HepG2 (cell line): ENCODE measurements around the gene GNB1. TPM values are rescaled to one million over a fixed set of nuclear protein-coding genes. Genes with fewer than 3 reads are reported as not detected.
A peak's percentile ranks its signal among the peaks of the same experiment; 100 is the strongest.

Experiments
- AGO1 ChIP-seq: fragments of 200-400 bp; formaldehyde crosslinking; IDR thresholded peaks from 2 replicates; pipeline ENCODE4 v1.6.1; 2017; ENCODE audit warnings: mild to moderate bottlenecking, low read depth, low read length, moderate library complexity; ENCODE audit not compliant: poor library complexity, severe bottlenecking
- BORCS8-MEF2B ChIP-seq: sonication (generic); formaldehyde crosslinking; IDR thresholded peaks from 2 replicates; pipeline ENCODE4 v1.8.0; 2022; ENCODE audit warnings: mild to moderate bottlenecking, missing genetic modification reagents
- ETV6 ChIP-seq: sonication (generic); formaldehyde crosslinking; conservative IDR thresholded peaks from 2 replicates; pipeline ENCODE4 v1.4.0; 2020; ENCODE audit warnings: missing genetic modification reagents
- KMT2A ChIP-seq: sonication (generic); formaldehyde crosslinking; IDR thresholded peaks from 2 replicates; pipeline ENCODE4 v1.4.0; 2020; ENCODE audit warnings: missing genetic modification reagents
- PHF20 ChIP-seq: sonication (generic); formaldehyde crosslinking; IDR thresholded peaks from 2 replicates; pipeline ENCODE4 v1.5.0; 2020; ENCODE audit warnings: mild to moderate bottlenecking, missing genetic modification reagents
- POLR2G ChIP-seq: fragments of 200-400 bp; formaldehyde crosslinking; IDR thresholded peaks from 2 replicates; pipeline ENCODE4 v1.6.1; 2018; ENCODE audit warnings: mild to moderate bottlenecking, low read depth, low read length, moderate library complexity
- SNAI1 ChIP-seq: sonication (generic); formaldehyde crosslinking; IDR thresholded peaks from 2 replicates; pipeline ENCODE4 v1.5.0; 2020; ENCODE audit warnings: mild to moderate bottlenecking, missing genetic modification reagents, borderline replicate concordance
- TOE1 ChIP-seq: sonication (generic); formaldehyde crosslinking; IDR thresholded peaks from 2 replicates; pipeline ENCODE4 v1.4.0; 2020; ENCODE audit warnings: mild to moderate bottlenecking, missing genetic modification reagents
- ZNF253 ChIP-seq: sonication (generic); formaldehyde crosslinking; IDR thresholded peaks from 2 replicates; pipeline ENCODE4 v1.8.0; 2022; ENCODE audit warnings: mild to moderate bottlenecking, missing genetic modification reagents, borderline replicate concordance
- ZSCAN9 ChIP-seq: IDR thresholded peaks from 2 replicates; pipeline ENCODE4 v1.6.1; 2016; ENCODE audit warnings: borderline replicate concordance
- polyA plus RNA-seq, 8 experiments: library from polyadenylated mRNA; depleted of rRNA in 3 of 8; stranded (reverse) in 7 of 8; unstranded in 1 of 8; fragments of >200 nt; fragmentation: Illumina TruSeq in 4 of 8; extraction: Trizol in 4 of 8; gene quantifications; 2 replicates each; pipeline versions ENCODE4 v1.2.1 to v1.2.3, GENCODE V29; 2011 to 2016; ENCODE audit warnings: low read depth in 4 of 8, missing spikeins in 1 of 8, mixed read lengths in 1 of 8; ENCODE audit not compliant: insufficient read depth in 1 of 8
- total RNA-seq, 5 experiments: library from RNA; depleted of rRNA; stranded (reverse); fragments of >200 nt; fragmentation: Illumina TruSeq; extraction: Trizol; gene quantifications; 2 replicates each; pipeline ENCODE4 v1.2.3, GENCODE V29; 2016; ENCODE audit warnings: low read depth in 1 of 5
- TF ChIP-seq, protein P1 (sequence below): sonication (generic); formaldehyde crosslinking; IDR thresholded peaks from 2 replicates; pipeline ENCODE4 v1.9.0; 2021; ENCODE audit warnings: missing genetic modification reagents, borderline replicate concordance
- TF ChIP-seq, protein P2 (sequence below): IDR thresholded peaks from 2 replicates; pipeline ENCODE4 v1.6.1; 2016
- TF ChIP-seq, protein P3 (sequence below): sonication (generic); formaldehyde crosslinking; IDR thresholded peaks from 2 replicates; pipeline ENCODE4 v1.9.0; 2022; ENCODE audit warnings: missing genetic modification reagents, mild to moderate bottlenecking, borderline replicate concordance
- TF ChIP-seq, protein P4 (sequence below): sonication (generic); formaldehyde crosslinking; IDR thresholded peaks from 2 replicates; pipeline ENCODE4 v1.8.0; 2022; ENCODE audit warnings: mild to moderate bottlenecking, missing genetic modification reagents
- TF ChIP-seq, protein P5 (sequence below), 2 experiments: sonication (generic) in 1 of 2; formaldehyde crosslinking in 1 of 2; IDR thresholded peaks; 2 replicates each; pipeline versions ENCODE4 v1.4.0 to v1.6.1; 2018 to 2020; ENCODE audit warnings: missing genetic modification reagents in 2 of 2, borderline replicate concordance in 1 of 2, low read depth in 1 of 2, mild to moderate bottlenecking in 1 of 2, missing biosample characterization in 1 of 2
- TF ChIP-seq, protein P6 (sequence below): IDR thresholded peaks from 2 replicates; pipeline ENCODE4 v1.6.1; 2012; ENCODE audit warnings: inconsistent platforms

The GNB1 gene
- total and polyA plus RNA-seq, 2 of the 13 experiments (the other 11 are each of a cell fraction or from before 2014, with no cell fraction given): 66.2 to 327 TPM

DNA sequence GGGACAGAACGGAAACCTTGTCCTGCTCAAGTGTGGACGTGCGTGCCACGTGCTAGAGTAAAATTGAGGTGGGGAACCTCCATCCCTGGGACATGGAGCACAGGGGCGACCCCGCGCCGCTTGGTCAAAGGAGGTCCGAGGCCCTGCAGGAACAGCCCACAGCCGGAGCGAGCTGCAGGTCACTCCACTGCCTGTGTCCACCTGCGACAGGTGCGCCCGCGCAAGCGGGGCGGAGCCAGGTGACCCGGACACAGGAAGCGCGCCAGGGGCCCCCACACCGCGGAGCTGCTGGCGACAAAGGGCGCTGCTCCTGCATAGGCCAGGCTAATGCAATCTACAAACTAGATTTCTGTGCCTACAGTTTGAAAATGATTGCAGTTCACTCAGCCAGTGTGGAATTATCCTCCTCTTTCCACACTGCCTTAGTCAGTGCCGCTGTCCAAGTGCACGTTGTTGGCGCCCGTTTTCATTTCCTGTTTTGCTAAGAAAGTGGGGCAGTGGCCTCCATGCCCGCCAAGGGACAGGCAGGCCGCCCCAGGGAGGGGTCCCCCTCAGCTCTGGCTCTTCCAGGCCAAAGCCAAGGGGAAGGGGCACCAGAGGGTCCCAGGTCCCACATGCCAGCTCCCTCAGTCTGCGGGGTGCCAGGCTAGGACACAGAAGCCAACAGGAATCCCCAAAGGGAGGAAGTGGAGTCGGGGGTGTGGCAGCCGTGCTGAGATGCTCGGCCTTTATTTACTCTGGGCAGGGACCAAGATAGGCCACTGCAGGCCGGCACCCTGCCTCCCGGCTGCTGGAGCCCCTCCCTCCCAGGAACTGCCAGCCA, 108.3 kb downstream of the GNB1 start (continued):
- TF ChIP-seq, protein P1, sequence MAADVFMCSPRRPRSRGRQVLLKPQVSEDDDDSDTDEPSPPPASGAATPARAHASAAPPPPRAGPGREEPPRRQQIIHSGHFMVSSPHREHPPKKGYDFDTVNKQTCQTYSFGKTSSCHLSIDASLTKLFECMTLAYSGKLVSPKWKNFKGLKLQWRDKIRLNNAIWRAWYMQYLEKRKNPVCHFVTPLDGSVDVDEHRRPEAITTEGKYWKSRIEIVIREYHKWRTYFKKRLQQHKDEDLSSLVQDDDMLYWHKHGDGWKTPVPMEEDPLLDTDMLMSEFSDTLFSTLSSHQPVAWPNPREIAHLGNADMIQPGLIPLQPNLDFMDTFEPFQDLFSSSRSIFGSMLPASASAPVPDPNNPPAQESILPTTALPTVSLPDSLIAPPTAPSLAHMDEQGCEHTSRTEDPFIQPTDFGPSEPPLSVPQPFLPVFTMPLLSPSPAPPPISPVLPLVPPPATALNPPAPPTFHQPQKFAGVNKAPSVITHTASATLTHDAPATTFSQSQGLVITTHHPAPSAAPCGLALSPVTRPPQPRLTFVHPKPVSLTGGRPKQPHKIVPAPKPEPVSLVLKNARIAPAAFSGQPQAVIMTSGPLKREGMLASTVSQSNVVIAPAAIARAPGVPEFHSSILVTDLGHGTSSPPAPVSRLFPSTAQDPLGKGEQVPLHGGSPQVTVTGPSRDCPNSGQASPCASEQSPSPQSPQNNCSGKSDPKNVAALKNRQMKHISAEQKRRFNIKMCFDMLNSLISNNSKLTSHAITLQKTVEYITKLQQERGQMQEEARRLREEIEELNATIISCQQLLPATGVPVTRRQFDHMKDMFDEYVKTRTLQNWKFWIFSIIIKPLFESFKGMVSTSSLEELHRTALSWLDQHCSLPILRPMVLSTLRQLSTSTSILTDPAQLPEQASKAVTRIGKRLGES (CRISPR knock-in tag): 0 out of 2 replicates have a peak, but pooled peaks have one; percentile 44
- TF ChIP-seq, protein P2, sequence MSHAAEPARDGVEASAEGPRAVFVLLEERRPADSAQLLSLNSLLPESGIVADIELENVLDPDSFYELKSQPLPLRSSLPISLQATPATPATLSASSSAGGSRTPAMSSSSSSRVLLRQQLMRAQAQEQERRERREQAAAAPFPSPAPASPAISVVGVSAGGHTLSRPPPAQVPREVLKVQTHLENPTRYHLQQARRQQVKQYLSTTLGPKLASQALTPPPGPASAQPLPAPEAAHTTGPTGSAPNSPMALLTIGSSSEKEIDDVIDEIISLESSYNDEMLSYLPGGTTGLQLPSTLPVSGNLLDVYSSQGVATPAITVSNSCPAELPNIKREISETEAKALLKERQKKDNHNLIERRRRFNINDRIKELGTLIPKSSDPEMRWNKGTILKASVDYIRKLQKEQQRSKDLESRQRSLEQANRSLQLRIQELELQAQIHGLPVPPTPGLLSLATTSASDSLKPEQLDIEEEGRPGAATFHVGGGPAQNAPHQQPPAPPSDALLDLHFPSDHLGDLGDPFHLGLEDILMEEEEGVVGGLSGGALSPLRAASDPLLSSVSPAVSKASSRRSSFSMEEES (CRISPR knock-in tag): 0 out of 2 replicates have a peak, but pooled peaks have one; percentile 17
- TF ChIP-seq SNAI1 (CRISPR knock-in tag) (peak; percentile 87; the same call in 1 of the 2 replicates), KMT2A (CRISPR knock-in tag) (peak; percentile 22; the same call in 1 of the 2 replicates), ZSCAN9 (0 out of 2 replicates have a peak, but pooled peaks have one; percentile 13), ZNF253 (no peak), POLR2G (peak; percentile 69), TOE1 (CRISPR knock-in tag) (no peak), ETV6 (CRISPR knock-in tag) (peak; percentile 49; the same call in 1 of the 2 replicates), AGO1 (peak; percentile 92), BORCS8-MEF2B (CRISPR knock-in tag) (peak; percentile 44; the same call in 1 of the 2 replicates), PHF20 (peak; percentile 30; the same call in 1 of the 2 replicates)
- TF ChIP-seq, protein P3, sequence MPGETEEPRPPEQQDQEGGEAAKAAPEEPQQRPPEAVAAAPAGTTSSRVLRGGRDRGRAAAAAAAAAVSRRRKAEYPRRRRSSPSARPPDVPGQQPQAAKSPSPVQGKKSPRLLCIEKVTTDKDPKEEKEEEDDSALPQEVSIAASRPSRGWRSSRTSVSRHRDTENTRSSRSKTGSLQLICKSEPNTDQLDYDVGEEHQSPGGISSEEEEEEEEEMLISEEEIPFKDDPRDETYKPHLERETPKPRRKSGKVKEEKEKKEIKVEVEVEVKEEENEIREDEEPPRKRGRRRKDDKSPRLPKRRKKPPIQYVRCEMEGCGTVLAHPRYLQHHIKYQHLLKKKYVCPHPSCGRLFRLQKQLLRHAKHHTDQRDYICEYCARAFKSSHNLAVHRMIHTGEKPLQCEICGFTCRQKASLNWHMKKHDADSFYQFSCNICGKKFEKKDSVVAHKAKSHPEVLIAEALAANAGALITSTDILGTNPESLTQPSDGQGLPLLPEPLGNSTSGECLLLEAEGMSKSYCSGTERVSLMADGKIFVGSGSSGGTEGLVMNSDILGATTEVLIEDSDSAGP (CRISPR knock-in tag): peak; percentile 73
- TF ChIP-seq, protein P4, sequence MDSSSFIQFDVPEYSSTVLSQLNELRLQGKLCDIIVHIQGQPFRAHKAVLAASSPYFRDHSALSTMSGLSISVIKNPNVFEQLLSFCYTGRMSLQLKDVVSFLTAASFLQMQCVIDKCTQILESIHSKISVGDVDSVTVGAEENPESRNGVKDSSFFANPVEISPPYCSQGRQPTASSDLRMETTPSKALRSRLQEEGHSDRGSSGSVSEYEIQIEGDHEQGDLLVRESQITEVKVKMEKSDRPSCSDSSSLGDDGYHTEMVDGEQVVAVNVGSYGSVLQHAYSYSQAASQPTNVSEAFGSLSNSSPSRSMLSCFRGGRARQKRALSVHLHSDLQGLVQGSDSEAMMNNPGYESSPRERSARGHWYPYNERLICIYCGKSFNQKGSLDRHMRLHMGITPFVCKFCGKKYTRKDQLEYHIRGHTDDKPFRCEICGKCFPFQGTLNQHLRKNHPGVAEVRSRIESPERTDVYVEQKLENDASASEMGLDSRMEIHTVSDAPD (CRISPR knock-in tag): peak; percentile 34; the same call in 1 of the 2 replicates
- TF ChIP-seq, protein P5, sequence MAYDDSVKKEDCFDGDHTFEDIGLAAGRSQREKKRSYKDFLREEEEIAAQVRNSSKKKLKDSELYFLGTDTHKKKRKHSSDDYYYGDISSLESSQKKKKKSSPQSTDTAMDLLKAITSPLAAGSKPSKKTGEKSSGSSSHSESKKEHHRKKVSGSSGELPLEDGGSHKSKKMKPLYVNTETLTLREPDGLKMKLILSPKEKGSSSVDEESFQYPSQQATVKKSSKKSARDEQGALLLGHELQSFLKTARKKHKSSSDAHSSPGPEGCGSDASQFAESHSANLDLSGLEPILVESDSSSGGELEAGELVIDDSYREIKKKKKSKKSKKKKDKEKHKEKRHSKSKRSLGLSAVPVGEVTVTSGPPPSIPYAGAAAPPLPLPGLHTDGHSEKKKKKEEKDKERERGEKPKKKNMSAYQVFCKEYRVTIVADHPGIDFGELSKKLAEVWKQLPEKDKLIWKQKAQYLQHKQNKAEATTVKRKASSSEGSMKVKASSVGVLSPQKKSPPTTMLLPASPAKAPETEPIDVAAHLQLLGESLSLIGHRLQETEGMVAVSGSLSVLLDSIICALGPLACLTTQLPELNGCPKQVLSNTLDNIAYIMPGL (CRISPR knock-in tag; IDR thresholded peaks at IDR 0.05; ENCODE audit: borderline replicate concordance in 1 of 2, low read depth in 1 of 2): peak in 1 of 2 experiments; percentile 49; a peak in 1 of 4 replicates
- TF ChIP-seq, protein P6, sequence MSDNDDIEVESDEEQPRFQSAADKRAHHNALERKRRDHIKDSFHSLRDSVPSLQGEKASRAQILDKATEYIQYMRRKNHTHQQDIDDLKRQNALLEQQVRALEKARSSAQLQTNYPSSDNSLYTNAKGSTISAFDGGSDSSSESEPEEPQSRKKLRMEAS: peak; percentile 83
